ENCODE results near the gene DOCK7.

DNA sequence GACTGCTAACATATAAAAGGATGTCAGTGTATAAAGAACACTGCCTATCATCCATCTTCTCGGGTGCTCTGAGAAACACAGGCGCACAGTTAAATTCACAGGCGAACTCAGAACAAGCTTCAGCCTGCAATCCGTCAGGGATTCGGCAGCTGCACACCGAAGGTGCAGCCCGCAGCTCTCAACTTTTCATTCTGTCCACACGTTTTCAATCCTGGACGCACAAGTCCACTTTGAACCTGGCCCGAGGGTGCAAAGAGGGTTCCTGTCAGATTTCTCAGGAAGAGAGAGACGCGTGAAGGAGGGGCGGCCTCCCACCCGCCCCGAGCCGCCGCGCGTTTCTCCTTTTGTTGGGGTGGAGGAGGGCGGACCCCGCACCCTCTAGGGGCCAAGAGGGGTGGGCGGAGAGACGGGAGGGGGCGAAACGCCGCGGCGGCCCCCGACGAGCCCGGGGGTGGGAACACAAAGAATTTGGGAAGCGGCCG, 724 bp downstream of the DOCK7 start:
- TF ChIP-seq EZH2 (IDR thresholded peaks at IDR 0.05; ENCODE audit: borderline replicate concordance, low read length), result no peak
- TF ChIP-seq, protein P1, sequence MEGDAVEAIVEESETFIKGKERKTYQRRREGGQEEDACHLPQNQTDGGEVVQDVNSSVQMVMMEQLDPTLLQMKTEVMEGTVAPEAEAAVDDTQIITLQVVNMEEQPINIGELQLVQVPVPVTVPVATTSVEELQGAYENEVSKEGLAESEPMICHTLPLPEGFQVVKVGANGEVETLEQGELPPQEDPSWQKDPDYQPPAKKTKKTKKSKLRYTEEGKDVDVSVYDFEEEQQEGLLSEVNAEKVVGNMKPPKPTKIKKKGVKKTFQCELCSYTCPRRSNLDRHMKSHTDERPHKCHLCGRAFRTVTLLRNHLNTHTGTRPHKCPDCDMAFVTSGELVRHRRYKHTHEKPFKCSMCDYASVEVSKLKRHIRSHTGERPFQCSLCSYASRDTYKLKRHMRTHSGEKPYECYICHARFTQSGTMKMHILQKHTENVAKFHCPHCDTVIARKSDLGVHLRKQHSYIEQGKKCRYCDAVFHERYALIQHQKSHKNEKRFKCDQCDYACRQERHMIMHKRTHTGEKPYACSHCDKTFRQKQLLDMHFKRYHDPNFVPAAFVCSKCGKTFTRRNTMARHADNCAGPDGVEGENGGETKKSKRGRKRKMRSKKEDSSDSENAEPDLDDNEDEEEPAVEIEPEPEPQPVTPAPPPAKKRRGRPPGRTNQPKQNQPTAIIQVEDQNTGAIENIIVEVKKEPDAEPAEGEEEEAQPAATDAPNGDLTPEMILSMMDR (conservative IDR thresholded peaks at IDR 0.05 in 1 of 2, IDR thresholded peaks at IDR 0.05 in 1 of 2; ENCODE audit: extremely low read depth in 1 of 2, insufficient read depth in 1 of 2, low read depth in 1 of 2, low read length in 2 of 2), result no peak

Measured in mammary epithelial cell (primary cell).